Adrenal gland (tissue), 5 donors: ENCODE results near the gene ZDHHC14.

ENCODE experiments used
- CTCF ChIP-seq, 6 experiments: fragments of 450-650 bp in 4 of 6; fragments of 200-600 bp in 2 of 6; sonication (generic) in 1 of 6; IDR thresholded peaks; 1 replicate in 5 of 6; 2 replicates in 1 of 6; pipeline versions ENCODE4 v1.5.1 to v1.8.0; 2016 to 2021; ENCODE audit warnings: antibody characterized with exemption in 6 of 6, mild to moderate bottlenecking in 2 of 6, moderate library complexity in 1 of 6
- POLR2A ChIP-seq, 2 donors: fragments of 450-650 bp; IDR thresholded peaks; one replicate each; pipeline ENCODE4 v1.6.1; 2017; ENCODE audit warnings: antibody characterized with exemption in 2 of 2, mild to moderate bottlenecking in 2 of 2, moderate library complexity in 1 of 2
- donor health status: DM: no; HTN: no; CAD: no.

- TF ChIP-seq CTCF (IDR thresholded peaks at IDR 0.05) (no peak), POLR2A (IDR thresholded peaks at IDR 0.05) (no peak)
Measured at GRCh38 chr6:157397660-157398059, 16.7 kb downstream of the ZDHHC14 start.
